HK-2 (cell line): ENCODE data around the gene KLHL2.

Source experiments
- DNase-seq: peaks from one replicate; pipeline ENCODE4 v3.0.0-alpha.2; 2018; ENCODE audit not compliant: unreplicated experiment

Gene KLHL2

DNA sequence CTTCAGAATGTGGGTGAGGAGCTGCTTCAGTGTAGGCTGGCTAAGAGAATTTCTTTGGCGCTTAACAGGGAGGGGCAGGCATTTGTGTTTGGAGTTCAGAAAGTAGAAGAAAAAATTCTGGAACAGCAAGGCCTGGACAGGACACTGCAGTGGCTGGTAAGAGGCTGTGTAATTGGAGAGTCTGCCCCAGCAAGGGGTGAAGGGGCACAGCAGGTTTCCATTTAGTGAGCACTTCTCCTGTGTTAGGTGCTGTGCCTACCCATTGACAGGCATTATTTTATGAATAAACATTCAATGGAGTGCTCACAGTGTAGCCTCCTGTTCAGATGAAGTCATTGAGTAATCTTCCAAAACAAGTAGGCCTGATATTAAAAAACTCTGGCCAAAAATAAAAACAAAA is 160.8 kb downstream of the KLHL2 start:
- no peak for DNase-seq

DNA sequence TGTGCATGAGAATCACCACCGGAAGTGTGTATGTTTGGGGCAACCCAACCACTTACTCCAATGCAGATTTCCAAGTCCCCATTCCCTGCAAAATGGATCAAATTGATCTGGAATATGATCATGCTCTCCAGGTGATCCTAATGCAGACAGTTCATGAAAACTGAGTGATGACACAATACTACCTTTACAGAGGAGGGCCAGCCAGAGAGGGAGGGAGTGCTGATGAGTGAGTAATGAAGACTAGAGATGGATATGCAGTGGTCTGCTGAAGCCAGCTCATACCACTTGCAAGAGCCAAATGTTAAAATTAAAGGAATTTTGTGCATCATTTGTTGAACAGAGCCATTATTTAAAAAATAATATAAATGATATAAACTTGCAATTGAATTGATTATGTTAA is 161.2 kb downstream of the KLHL2 start:
- no peak for DNase-seq

DNA sequence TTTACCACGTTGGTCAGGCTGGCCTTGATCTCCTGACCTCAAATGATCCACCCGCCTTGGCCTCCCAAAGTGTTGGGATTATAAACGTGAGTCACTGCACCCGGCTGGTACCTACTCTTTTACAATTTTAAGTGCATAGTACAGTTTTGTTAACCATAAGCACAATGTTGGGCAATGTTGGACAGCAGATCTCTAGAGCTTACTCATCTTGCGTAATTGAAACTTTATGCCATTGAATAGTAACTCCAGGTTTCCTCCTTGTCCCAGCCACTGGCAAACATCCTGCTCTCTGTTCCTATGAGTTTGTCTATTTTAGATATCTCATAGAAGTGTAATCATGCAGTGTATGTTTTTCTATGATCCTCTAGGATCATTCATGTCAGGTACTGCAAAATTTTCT is 162.2 kb downstream of the KLHL2 start:
- DNase-seq = no peak

DNA sequence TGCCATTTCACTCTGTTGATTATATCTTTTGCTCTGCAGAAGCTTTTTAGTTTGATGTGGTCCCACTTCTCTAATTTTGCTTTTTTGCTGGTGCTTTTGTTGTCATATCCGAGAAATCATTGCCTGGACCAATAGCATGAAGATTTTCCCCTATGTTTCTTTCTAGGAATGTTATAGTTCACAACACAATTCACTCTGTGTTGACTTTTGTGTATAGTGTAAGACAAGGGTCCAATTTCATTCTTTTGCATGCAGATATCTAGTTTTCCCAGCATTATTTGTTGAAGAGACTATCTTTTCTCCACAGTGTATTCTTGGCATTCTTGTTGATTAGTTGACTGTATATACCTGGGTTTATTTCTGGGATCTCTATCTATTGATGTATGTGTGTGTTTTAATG is 163.2 kb downstream of the KLHL2 start:
- no peak for DNase-seq
